ENCODE results near the gene LPP.

Gene LPP

GRCh38 chr3:188301147-188301546 is 147.2 kb downstream of the LPP start:
- Histone ChIP-seq H3K36me3 (ENCODE audit: insufficient read depth, low read length) (no peaks in the 10 kb centered on the region), H4K20me1 (ENCODE audit: insufficient read depth, low read length) (no peaks in the 10 kb centered on the region), H3K9ac (ENCODE audit: low read length) (no peak overlapping the region), H3K4me3 (ENCODE audit: low read depth, low read length, poor library complexity, severe bottlenecking) (no peak overlapping the region), H3K27me3 (ENCODE audit: insufficient read depth, low read length) (no peaks in the 10 kb centered on the region), H3K4me1 (ENCODE audit: insufficient read depth, low read length, severe bottlenecking) (peaks cover 21% of the 10 kb centered on the region), H3K4me2 (ENCODE audit: low read length) (no peak overlapping the region), H3K9me3 (ENCODE audit: low read length) (no peaks in the 10 kb centered on the region), H3K79me2 (ENCODE audit: insufficient read depth, low read length) (no peaks in the 10 kb centered on the region), H3K9me2 (ENCODE audit: low read depth, low read length) (no peaks in the 10 kb centered on the region), H2AFZ (ENCODE audit: low read length) (no peak overlapping the region), H3F3A (ENCODE audit: insufficient read depth, low read length) (no peaks in the 10 kb centered on the region), H3K27ac (ENCODE audit: low read depth, low read length, poor library complexity, severe bottlenecking) (no peak overlapping the region)
- TF ChIP-seq CTCF (IDR thresholded peaks at IDR 0.05; ENCODE audit: low read length) (no peak), EZH2 (IDR thresholded peaks at IDR 0.05; ENCODE audit: borderline replicate concordance, low read length) (no peak)

GRCh38 chr3:188303286-188303799 is 149.4 kb downstream of the LPP start:
- H3K9me2 ChIP-seq (ENCODE audit: low read depth, low read length): no peaks in the 10 kb centered on the region
- H3K4me1 ChIP-seq (ENCODE audit: insufficient read depth, low read length, severe bottlenecking): peaks cover 12% of the 10 kb centered on the region
- TF ChIP-seq EZH2 (IDR thresholded peaks at IDR 0.05; ENCODE audit: borderline replicate concordance, low read length): no peak
- TF ChIP-seq CTCF (IDR thresholded peaks at IDR 0.05; ENCODE audit: low read length): no peak
- no peak overlapping the region for H3K4me3 ChIP-seq (ENCODE audit: low read depth, low read length, poor library complexity, severe bottlenecking)
- no peaks in the 10 kb centered on the region for H3F3A ChIP-seq (ENCODE audit: insufficient read depth, low read length)
- H2AFZ ChIP-seq (ENCODE audit: low read length): no peak overlapping the region
- H3K27me3 ChIP-seq (ENCODE audit: insufficient read depth, low read length): no peaks in the 10 kb centered on the region
- no peak overlapping the region for H3K27ac ChIP-seq (ENCODE audit: low read depth, low read length, poor library complexity, severe bottlenecking)
- H3K36me3 ChIP-seq (ENCODE audit: insufficient read depth, low read length): no peaks in the 10 kb centered on the region
- no peaks in the 10 kb centered on the region for H3K9me3 ChIP-seq (ENCODE audit: low read length)
- H3K9ac ChIP-seq (ENCODE audit: low read length): no peak overlapping the region
- H3K4me2 ChIP-seq (ENCODE audit: low read length): no peak overlapping the region
- no peaks in the 10 kb centered on the region for H4K20me1 ChIP-seq (ENCODE audit: insufficient read depth, low read length)
- H3K79me2 ChIP-seq (ENCODE audit: insufficient read depth, low read length): no peaks in the 10 kb centered on the region

GRCh38 chr3:188303823-188304222 is 149.9 kb downstream of the LPP start:
- TF ChIP-seq CTCF (IDR thresholded peaks at IDR 0.05; ENCODE audit: low read length) (no peak), EZH2 (IDR thresholded peaks at IDR 0.05; ENCODE audit: borderline replicate concordance, low read length) (no peak)
- Histone ChIP-seq H3K27me3 (ENCODE audit: insufficient read depth, low read length) (no peaks in the 10 kb centered on the region), H4K20me1 (ENCODE audit: insufficient read depth, low read length) (no peaks in the 10 kb centered on the region), H3K4me3 (ENCODE audit: low read depth, low read length, poor library complexity, severe bottlenecking) (no peak overlapping the region), H3K27ac (ENCODE audit: low read depth, low read length, poor library complexity, severe bottlenecking) (no peak overlapping the region), H3K9ac (ENCODE audit: low read length) (no peak overlapping the region), H3F3A (ENCODE audit: insufficient read depth, low read length) (no peaks in the 10 kb centered on the region), H3K4me2 (ENCODE audit: low read length) (no peak overlapping the region), H3K79me2 (ENCODE audit: insufficient read depth, low read length) (no peaks in the 10 kb centered on the region), H2AFZ (ENCODE audit: low read length) (no peak overlapping the region), H3K9me3 (ENCODE audit: low read length) (no peaks in the 10 kb centered on the region), H3K9me2 (ENCODE audit: low read depth, low read length) (no peaks in the 10 kb centered on the region), H3K4me1 (ENCODE audit: insufficient read depth, low read length, severe bottlenecking) (peaks cover 12% of the 10 kb centered on the region), H3K36me3 (ENCODE audit: insufficient read depth, low read length) (no peaks in the 10 kb centered on the region)
